ENCODE measurements around the gene HCFC2.

Gene HCFC2

DNA sequence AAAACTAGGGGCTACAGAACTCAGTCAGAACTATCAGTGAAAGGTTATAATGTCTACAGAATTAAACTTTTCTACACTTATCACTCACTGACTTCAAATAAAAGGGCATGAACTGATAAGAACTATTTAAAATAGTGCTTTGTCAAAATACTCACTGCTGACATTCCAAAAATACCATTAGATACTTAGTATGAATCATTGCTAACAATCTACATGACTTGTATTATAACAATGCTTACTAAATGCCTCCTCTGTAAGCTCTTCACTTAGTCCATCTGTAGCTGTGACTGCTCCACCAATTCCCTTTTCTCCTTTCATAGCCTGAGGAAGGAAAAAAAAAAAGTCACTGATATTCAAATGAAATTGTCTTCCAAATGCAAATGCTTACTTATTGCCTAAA is 56.7 kb downstream of the HCFC2 start:
- no peak for DNase-seq (ENCODE audit: low read depth in 2 of 2)

DNA sequence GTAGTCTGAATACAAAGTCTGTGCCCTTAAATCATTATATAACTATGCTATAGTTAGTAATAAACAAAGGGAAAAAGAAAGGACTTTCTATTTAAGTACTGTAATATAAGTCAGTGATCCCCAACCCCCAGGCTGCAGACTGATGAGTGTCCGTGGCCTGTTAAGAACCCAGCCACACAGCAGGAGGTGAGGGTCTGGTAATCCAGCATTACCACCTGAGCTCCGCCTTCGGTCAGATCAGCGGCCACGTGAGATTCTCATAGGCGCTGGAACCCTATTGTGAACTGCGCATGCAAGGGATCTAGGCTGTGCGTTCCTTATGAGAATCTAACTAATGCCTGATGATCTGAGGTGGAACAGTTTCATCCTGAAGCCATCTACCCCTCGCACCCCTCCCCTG is 58.0 kb downstream of the HCFC2 start:
- DNase-seq (ENCODE audit: low read depth in 2 of 2): no peak

DNA sequence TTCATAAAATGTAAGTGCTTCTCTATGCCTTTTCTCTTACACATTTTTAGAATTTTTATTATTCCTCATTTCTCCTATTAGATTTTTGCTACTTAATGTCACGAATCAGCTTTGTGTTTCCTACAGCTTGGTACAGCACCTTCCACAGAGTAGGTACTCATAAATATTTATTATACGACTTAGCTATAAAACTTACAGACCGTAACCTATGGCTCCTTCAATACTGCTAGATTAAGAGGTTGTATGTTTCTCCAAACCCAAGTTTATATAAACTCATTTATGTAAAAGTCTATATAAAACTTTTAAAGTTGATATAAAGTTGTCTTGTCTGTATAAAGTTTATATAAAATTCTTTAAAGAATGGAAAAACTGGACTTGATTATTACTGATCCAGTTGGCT is 62.2 kb downstream of the HCFC2 start:
- DNase-seq (ENCODE audit: low read depth in 2 of 2): no peak

DNA sequence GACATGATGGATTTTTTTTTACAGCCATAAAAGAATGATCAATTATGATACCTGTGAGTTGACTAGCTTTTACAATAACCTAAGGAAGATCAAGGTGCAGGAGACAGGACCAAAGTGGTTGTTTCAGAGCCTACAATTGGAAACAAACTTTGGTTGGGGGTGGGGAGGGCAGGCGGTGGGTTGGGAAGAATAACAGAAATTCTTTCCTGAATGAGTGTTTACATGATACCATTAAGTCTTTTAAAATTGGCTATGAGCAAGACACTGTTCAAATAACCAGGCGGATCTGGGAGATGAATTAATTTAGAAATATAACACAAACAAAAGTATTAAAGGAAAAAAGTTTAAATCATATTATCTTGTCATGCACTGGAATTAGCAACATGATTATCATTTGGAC is 66.4 kb downstream of the HCFC2 start:
- no peak for DNase-seq (ENCODE audit: low read depth in 2 of 2)

DNA sequence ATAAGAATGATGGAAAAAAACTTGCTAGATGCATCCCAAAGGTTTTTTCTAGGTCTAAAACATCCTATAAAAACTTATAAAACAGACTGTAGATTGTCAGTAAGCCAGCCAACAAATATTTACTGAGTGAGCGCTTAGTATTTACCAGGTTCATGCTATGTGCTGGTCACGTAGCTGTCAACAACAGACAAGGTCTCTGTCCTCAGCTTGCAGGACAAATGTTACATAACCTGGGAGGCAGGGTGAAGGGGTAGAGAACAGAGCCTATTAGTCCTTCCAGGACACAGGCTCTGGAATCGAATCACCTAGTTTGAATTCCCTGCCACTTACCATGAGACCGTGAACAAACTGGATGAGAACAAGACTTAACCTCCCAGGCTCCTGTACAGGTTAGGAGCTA is 67.3 kb downstream of the HCFC2 start:
- DNase-seq (ENCODE audit: low read depth in 2 of 2): no peak

DNA sequence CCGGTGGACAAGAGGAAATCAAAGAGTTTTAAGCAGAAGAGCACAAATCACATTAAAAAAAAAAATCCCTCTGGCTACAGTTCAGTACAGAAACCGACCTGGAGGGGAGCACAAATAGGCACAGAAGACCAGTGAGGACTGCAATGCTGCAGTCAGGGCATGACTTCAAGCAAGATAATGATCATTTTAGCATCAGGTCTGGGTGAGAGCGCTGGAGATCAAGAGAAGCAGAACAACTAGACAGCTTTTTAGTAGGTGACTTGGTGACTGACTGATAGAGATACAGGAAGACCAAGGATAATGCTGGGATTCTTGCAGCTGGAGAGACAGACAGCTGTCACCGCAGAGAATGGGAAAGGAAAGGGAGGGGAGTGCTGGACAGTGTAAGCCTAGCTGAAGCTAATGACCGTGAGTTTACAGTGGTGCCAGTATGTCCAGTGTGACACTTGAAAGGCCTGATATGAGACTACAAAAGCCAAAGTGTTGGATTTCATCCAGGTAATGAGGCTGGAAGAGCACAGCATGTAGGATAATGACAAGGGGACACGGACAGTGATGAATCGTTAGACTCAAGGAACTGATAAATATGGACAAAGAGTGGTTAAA is 68.1 kb downstream of the HCFC2 start:
- no peak for DNase-seq (ENCODE audit: low read depth in 2 of 2)

DNA sequence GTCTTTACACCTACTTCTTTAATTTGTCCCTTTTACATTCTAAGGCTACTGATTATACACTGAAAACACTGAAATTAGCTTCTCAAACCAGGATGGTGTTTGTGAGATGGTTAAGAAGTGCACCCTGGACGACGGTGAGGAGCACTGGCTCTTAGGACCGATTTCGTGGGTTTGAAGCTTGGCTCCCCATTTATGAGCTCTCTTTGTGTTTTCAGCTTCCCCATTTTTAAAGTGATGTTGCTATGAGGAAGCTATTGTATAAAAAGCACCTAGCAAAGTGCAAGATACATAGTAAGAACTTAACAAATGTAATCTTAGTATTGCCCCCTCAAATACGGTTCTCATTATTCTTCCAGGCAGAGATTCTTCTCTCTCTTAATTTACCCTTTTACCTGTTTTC is 69.0 kb downstream of the HCFC2 start:
- no peak for DNase-seq (ENCODE audit: low read depth in 2 of 2)

DNA sequence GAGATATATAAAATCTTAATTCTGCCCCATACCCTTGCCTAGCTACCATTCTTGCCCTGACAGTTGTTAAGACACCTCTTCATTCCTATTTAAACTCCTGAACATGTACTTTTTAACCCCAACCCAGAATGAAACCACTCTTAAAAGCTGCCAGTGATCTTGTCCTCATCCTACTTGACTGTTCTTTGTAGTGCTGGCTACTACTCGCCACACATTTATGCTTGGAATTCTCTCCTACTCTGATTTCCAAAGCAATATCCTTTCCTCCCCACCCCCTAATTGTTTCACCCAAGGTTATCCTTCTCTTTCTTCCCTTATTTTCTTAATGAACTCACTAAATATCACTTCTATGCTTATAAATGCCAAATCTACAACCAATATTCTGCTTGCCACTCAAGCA is 69.5 kb downstream of the HCFC2 start:
- no peak for DNase-seq (ENCODE audit: low read depth in 2 of 2)

DNA sequence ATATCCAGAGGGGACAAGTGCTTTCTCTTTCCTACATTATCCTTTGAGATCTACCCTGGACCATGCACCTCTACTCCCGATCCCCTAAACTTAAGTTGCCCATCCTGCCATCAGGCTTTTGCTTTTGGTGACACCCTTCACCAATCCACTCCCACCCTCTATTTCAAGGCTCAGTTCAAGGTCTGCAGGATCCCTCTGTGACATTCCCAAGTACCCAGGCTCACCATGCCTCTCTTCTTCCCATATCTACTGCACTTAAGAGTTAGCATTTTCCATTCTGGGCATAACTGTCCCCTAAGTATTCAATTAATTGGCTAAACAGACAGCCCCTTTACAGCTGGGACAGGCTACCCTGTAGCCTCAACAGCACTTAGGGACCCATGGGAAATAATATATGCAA is 70.6 kb downstream of the HCFC2 start:
- no peak for DNase-seq (ENCODE audit: low read depth in 2 of 2)

DNA sequence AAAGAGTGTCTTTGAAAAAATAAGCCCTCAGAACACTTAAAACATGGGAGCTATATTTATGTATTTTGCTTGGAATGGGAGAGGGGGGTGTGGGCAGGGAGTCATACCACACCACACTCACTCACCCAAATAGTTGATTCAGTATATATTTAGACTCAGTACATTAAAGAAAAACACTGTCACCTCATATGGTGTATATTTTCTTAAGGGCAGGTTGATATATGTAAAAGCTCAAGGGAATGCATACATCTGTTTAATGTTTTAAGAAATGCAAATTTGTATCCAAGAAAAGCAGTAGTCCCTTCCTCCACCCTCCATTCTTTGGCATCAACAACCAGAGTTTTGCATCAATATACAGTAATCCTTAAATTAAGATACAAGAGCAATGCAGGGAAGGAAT is 72.2 kb downstream of the HCFC2 start:
- no peak for DNase-seq (ENCODE audit: low read depth in 2 of 2)

DNA sequence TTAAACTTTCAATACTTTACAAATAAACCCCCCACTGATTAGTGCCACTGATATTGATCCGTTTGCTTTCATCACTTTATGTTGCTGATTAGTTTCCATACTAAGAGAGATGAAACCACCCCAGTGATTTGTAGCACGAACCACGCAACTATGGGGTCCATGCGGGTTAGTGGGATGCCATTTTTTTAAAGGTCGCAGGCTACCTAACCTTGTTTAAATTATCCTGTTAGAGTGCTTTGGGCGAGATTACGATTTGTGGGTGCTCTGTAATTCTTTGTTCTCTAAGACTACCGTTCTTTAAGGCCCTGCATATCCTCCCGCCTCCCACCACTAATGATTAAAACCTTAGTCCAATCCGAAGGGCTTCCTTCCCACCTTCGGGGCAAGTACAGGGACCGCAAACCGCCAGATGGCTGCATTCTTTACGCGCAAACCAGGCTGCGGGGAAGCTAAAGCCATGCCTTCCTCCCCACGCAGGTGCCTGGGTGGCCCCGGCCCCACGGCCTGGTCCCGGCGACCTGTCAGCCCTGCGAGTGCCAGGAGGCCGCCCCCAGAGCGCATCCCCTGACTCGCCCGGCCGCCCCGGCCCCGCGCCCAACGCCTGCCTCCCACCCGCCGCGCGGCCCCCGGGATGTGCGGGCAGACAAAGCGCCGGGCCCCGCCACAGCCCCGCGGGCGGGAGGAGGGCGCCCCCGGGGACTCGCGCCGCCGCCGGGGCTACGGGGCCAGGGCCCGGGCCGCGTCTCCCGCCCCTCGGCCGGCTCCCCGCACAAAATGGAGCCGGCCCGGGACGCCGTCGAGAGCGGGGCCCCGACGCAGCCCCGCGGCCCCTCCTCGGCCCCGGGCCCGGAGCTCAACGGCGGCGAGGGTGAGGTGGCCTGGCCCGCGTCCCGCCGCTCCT is 72.9 kb downstream of the HCFC2 start:
- peak; percentile 17 to 22 for DNase-seq (ENCODE audit: low read depth in 2 of 2)

DNA sequence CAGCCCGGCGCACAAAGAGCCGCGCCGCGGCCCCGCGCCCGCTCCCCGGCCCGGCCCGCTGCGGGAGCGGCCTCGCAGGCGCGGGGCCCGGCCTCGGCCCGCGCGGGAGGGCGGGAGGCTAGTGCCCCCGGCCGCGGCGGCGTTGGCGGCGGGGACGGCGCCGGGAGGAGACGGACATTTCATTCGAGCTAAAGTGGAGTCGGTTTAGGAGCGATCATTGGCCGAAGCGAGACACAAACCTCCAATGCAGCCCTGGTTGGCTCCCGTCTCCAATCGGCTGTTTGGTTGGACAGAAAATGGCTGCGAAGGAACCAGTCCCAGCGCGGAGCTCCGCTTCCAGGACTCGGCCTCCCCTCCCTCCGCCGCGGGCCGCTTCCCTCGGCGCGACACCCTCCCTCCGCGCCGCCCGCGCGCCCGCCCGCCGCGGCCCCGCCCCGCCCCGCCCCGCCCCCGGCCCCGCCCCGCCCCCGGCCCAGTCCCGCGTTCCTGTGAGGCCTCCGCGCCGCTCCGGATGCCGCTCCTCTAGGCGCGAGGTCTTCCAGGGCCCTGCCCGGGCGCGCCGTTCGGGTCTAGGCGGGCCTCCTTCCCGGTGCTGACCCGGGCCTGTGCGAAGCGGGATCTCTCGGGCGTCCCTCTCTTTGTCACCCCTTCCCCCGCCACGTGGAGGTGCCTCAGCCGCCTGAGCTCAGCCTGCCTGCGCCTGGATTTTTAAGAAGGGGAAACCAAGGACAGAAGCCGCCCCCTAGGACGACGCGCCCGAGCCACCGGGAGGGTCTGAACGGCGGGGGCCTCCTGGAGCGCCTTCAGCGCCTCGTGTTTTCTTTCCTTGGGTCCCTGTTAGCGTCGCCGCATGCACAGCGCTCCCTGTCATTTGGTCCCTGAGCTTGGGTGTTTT is 73.8 kb downstream of the HCFC2 start, which contains the start of gene NFYB:
Gene NFYB, minus strand, starts transcription at position 309 of the 895 bp plus-strand sequence. CDS start 2,757 bp downstream, outside the sequence.
- DNase-seq (ENCODE audit: low read depth in 2 of 2): peak; percentile 77 to 81

DNA sequence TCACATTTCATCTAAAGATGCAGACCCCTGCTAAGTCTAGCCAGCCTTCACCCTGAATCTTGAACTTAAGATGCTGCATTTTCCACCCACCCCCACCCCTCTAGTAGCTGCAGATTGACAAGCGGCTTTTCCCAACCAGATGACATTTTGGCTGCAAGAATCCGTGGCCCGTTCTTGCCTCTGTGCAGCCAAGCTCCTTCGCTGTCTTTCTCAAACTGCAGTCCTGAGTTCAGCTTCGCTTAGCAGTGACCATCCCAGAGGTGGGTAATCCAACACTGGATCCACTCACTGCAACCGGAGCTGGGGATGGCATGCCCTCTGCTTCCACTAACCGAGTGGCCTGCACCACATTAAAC is 74.4 kb downstream of the HCFC2 start:
- no peak for DNase-seq (ENCODE audit: low read depth in 2 of 2)

DNA sequence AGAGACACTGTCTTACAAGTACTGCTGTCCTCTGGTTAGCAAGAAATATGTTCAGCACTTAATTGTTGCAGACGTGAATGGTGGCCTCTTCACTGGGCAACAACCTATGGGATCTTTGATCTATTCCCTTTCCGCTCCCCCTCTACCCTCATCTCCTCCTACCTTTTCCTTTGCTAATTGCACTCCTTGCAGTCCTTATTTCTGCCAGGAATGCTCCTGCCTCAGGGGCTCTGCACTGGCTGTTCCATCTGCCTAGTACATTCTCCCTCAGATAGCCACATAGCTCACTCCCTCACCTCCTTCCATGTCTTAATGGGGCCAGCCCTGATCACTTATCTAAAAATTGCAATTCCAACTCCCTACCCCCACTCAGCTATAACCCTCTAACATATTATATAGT is 78.2 kb downstream of the HCFC2 start:
- no peak for DNase-seq (ENCODE audit: low read depth in 2 of 2)

DNA sequence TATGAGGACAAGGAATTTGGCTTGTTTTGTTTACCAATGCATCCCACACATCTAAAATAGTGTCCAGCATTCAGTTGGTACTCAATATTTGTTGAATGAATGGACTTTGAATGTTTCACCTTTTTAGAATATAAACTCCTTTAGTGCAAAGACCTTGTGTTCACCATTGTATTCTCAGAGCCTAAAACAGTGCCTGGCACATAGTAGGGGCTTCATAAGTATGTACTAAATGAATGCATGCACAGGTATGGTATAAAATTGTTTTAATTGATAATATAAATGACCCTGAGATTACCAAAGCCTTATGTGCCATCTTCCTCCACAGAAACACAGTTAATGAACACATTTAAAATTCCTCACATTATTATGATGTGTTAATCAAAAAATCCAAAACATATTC is 78.7 kb downstream of the HCFC2 start:
- DNase-seq (ENCODE audit: low read depth in 2 of 2): no peak

DNA sequence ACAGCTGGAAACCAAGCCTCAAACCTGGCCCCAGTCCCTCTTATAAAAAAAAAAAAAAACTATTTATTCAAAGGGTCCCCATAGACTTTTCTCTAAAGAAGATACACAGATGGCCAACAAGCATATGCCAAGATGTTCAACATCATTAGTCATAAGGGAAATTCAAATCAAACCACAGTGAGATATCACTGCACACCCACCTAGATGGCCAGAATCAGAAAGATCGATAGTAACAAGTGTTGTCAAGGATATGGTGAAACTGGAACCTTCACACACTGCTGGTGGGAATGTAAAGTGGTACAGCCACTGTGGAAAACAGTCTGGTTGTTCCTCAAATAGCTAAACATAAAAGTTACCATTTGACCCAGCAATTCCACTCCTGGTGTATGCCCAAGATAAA is 79.6 kb downstream of the HCFC2 start:
- no peak for DNase-seq (ENCODE audit: low read depth in 2 of 2)

DNA sequence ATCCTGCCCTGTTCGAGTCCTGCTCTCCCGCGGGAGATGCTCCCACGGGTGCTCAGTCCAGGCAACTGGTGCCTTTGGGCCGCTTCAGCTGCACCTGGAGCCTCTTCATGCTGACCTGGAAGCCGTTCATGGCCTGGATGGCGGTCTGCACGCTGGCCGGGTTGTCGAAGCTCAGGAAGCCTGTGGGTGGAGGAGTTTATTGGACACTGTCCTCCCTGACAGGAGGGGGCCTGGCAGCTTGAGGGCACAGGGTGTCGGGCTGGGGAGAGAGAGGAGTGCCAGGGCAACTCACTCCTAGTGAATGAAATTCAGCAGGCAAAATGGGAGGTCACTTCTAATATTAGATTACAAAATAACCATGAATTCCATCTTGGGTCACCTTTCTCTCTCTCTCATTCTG is 83.0 kb downstream of the HCFC2 start:
- no peak for DNase-seq (ENCODE audit: low read depth in 2 of 2)

DNA sequence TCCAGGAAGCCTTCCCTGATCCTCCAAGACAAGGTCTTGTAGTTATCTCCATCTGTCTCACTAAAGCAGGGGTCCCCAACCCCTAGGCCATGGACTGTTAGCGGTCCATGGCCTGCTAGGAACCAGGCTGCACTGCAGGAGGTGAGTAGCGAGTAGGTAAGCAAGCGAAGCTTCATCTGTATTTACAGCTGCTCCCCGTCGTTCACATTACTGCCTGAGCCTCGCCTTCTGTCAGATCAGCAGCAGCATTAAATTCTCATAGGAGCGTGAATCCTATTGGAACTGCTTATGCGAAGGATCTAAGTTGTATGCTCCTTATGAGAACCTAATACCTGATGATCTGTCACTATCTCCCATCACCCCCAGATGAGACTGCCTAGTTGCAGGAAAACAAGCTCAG is 86.1 kb downstream of the HCFC2 start:
- DNase-seq (ENCODE audit: low read depth in 2 of 2): no peak

DNA sequence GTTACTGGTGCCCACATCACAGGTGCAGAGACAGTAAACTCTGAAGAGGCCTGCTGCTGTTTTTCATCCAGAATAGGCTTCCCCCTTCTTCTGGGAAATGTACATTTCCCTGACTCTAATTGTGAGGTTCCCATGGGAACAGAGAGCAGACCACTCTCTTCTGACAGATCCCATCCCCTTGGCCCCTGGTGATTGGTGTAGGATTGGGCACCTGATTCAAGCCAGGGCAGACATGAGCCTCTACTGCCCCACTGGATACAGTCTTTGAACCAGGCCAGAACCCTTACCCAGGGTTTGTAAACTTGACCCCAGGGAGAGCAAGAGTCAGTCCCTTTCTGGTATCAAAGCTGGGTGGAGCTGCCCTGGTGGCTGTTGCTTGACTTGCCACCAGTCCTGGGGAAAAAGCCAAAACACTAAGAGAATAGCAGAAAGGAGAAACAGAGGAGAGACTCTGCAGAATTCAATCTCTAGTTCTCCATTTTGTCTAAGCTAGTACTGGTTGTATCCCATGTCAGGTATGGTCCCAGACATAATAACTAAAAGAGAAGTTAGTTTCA is 88.4 kb downstream of the HCFC2 start:
- no peak for DNase-seq (ENCODE audit: low read depth in 2 of 2)

DNA sequence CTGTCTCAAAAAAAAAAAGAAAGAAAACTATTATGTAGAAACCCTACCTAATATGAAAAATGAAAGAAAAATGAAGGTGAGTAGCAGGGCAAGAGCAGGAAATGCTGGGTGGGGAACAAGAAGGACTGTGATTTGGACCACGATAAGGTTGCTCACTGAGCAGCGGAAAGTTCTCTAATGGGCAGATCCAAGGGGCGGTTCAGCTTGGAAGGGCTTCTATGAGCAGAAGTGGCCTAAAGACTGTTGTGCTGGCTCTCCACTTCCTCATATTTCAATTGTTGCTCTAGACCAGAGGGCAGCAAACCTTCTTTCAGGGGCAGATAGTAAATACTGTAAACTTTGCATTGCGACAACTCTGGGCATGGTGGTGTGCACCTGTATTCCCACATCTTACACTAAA is 90.0 kb downstream of the HCFC2 start:
- DNase-seq (ENCODE audit: low read depth in 2 of 2): no peak

DNA sequence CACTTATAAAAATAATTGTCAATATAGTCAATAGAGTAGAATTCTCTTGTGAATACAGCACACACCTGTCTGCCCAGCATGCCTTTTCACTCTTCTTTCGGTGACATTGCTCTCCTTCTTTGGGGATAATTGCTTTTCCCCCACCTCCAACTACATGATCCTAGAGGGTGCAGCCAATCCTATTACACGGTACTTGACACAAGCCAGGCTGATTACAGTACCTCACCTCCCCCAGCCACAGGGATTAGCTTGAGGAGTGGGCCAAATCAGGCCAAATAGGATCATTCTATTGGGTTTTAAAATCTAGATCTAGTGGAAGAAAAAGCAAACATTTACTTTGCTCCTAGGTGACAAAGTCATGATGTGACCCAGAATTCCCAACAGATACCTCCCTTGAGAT is 90.5 kb downstream of the HCFC2 start:
- DNase-seq (ENCODE audit: low read depth in 2 of 2): no peak
